Stimulated activated CD8-positive, alpha-beta memory T cell treated with anti-CD3 and anti-CD28 coated beads, Interleukin-4, amount 100 ng/mL, for 1 hour (primary cell): ENCODE data around the gene HS3ST4.

Source experiments
- DNase-seq, 2 donors: peaks; one replicate each; pipeline ENCODE4 v3.0.0-alpha.2; 2020; ENCODE audit warnings: low read depth in 2 of 2, low spot score in 1 of 2

HS3ST4 gene

DNA sequence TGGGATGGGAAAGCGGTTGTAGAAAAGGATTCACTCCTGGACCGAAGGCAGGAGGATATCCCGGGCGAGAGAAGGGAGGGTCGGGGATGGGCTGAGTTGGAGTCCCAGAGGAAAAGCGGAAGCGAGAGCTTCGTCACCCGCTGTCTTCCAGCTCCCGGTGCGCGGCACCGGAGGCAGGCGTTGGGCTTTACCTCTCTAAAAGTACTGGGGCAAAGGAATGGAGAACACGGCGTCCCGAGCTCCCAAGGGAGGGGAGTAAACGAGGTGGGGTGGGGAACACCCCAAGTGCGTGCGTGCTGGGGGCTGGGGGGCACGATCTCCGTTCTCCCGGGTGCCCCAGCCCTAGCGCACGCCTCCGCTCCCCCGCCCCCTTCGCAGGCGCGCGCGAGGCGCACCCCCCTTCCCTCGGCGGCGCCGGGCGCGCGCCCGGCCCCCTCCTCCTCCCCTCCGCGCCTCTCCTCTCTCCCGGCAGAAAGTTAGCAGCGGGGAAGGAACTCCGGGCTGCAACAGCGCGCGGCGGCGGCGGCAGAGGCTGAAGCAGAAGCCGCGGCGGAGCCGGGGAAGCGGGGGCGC is at the start of gene HS3ST4:
Gene HS3ST4, plus strand, starts transcription at position 441 of the 573 bp plus-strand sequence.
- no peak for DNase-seq

- DNase-seq, result no peak
Measured at GRCh38 chr16:25643633-25644032, 48.1 kb upstream of the HS3ST4 start.

- DNase-seq, result no peak
Measured at GRCh38 chr16:25656639-25657038, 35.1 kb upstream of the HS3ST4 start.

GRCh38 chr16:25676820-25677219 is 14.9 kb upstream of the HS3ST4 start:
- no peak for DNase-seq

- DNase-seq, result no peak
Measured at GRCh38 chr16:25679511-25679910, 12.2 kb upstream of the HS3ST4 start.

- no peak for DNase-seq
Measured at GRCh38 chr16:25689137-25689836, 2.5 kb upstream of the HS3ST4 start.

GRCh38 chr16:25690552-25691143 is 1.1 kb upstream of the HS3ST4 start:
- DNase-seq, result no peak

DNA sequence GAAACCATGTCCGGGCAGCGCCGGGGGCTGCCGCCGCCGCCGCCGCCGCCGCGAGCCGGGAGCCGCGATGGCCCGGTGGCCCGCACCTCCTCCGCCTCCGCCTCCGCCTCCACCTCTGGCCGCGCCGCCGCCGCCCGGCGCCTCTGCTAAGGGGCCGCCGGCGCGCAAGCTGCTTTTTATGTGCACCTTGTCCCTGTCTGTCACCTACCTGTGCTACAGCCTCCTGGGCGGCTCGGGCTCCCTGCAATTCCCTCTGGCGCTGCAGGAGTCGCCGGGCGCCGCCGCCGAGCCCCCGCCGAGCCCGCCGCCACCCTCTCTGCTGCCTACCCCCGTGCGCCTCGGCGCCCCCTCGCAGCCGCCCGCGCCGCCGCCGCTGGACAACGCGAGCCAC is 587 bp downstream of the HS3ST4 start:
- no peak for DNase-seq

- DNase-seq, result no peak
Measured at GRCh38 chr16:25692742-25693508, 1.2 kb downstream of the HS3ST4 start.

GRCh38 chr16:25693631-25694030 is 1.9 kb downstream of the HS3ST4 start:
- DNase-seq, result no peak

GRCh38 chr16:25699069-25699468 is 7.3 kb downstream of the HS3ST4 start:
- DNase-seq, result no peak

DNA sequence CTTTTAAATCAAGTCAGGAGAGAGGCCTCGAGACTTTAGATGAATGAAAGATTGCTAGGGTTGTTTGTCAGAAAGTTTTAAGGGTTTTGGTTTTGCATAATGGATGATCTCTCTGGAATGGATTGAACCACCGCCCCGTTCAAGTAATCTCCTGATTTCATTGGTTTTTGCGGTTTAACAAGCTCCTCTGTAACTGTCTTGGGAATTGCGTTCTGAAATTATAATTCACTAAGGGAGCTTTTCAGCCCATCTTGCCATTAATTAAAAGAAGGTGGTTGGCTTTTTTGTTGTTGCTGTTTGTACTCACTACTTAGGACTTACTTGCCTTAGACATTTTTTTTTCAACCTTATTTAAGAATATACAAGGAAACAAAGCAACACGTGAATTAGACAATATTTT is 8.8 kb downstream of the HS3ST4 start:
- no peak for DNase-seq

DNA sequence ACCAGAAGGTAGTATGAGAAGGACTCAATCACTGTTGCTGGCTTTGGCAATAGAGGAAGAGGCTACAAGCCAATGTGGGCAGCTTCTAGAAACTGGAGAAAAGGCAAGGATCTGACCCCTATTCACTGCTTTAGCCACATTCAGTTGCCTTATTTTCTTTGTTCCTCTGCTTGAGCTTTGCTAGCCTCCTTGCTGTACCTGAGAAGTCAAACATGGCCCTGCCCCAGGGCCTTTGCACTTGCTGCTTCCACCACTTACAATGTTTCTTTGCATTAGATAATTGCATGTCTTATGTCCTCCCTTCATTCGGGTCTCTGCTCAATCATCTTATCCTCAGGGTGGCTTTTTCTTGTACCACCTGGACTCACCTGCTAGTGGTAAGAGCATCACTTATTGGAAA is 15.8 kb downstream of the HS3ST4 start:
- DNase-seq, result no peak

DNA sequence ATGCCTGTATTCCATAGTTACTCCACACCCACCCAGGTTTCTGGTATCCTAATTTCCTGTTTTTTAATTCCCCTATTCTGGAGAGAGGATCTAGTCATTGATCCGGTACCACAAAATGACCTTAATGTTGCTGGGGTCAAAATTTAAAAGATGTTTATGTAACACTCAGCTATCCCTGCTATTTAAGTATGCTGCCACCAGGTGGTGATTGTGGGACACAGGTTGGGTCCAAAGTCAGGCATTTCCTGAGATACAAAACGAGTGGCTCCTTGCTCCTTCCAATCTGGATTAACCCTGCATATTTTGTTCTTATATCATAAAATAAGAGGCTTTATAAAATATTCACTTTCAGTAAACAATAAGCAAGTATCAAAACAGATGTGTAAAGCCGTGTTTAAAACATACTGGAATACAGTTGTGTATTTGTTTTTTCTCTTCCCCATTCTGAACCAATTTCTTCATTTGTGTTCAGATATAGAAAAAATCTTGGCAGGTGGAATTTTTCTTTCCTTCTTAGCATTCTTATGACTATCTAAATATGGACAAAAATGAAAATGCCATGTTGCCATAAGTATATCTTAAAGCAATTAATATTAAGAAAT is 16.3 kb downstream of the HS3ST4 start:
- DNase-seq, result no peak

GRCh38 chr16:25709213-25709612 is 17.5 kb downstream of the HS3ST4 start:
- no peak for DNase-seq

DNA sequence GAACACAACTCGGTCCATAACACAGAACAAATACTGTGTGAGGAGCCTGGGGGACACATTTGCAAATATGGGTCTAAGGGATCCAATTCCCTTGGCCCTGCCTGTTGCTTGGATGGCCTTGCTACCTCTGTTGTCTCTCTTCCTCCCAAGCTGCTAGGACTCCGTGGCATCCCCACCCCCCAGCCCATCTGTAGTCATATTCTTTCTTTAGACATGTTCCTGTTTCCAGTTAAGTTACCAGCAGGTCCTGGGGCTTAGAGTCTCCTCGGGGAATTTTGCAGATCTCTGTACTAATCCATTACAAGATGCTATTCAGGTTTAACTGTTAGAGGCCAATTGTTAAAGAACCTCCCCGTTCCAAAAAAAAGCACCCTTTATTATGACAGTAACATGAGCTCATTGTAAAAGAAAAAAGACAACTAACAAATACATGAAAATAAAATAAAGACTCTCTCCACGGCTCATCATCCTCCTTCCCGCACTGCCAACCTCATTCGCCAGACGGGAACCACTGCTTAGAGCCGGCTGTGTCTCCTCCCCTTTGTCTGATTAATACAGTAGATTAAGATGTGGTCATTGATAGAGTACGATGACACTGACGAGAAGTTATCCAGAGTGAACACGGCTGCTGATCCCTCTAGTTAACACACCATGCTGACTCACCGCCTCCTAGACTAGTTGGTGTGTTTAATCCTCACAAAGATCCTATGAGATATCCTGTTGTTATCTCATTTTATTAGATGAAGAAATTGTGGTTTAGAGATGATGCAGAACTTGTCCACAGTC is 22.2 kb downstream of the HS3ST4 start:
- DNase-seq, result no peak

GRCh38 chr16:25716186-25716585 is 24.4 kb downstream of the HS3ST4 start:
- DNase-seq, result no peak

- DNase-seq, result no peak
Measured at GRCh38 chr16:25721439-25721838, 29.7 kb downstream of the HS3ST4 start.

DNA sequence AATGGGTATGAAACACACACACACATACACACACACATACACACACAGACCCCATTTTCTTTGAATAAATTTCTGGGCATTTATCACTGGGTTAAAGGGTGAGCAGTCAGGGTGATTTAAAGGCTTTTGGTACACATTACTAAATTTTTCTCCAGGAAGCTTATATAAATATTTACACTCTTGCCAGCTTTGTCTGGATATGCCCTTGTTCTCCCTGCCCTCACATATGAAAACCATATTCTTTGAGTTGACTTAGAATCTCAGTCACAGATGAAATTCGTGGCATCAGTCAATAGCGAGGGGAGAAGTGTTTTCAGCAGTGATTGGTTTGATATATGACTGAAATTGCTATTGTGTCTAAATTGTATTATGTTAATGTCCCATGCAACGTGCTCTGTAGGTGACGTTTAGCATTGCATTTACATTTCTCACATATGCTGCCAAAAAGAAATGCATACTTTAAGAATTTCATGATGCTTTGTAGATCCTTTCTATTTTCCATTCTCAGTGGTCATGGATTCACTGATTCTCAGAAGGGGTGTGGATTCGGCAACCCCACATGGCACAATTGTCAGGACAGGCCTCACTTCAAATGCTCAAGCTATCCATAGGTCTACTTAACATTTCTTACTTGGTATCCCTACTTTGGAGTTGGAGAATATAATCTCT is 34.8 kb downstream of the HS3ST4 start:
- no peak for DNase-seq

GRCh38 chr16:25729188-25729915 is 37.6 kb downstream of the HS3ST4 start:
- no peak for DNase-seq
